ENCODE data around the gene ZNF423. TPM values are rescaled to one million over a fixed set of nuclear protein-coding genes. Genes with fewer than 3 reads are reported as not detected.

Gene ZNF423
- total and polyA plus RNA-seq, 4 donors, result 1.1 to 14.8 (median 3.3) TPM

DNA sequence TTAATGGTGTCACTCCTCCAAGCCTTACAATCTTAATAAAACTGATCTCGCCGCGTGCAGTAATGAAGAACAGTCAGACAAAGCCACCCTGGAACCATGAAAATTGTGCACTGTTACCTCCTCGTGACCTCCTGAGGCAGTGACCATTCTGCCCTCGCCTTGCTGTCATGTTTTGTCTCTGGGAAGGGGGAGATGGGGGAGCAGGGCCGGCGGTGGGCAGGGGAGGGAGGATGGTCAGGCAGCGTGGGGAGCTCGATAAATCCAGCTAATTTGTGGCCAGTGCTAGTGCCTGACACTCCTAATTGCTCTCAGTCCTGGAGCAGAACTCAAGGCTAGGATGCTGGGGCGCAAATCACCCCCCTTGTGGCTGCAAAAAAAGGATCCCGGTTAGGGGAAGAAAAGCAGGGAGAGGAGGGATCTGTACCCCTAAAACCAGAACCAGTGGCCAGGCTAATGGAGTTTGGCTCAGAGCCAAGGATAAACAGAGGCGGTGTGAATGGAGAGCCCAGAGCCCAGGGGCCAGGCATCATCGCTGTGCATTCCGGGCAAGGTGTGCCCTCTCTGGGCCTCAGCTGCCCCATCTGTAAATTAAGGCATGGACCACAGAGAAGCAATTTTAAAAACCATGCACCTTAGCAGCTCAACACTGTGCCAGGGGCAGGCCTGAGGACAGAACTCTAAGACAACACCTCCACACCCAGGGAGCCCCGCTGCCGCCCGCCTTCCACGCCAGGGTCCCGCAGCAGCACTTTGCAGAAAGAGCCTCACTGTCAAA is 113.3 kb downstream of the ZNF423 start:
- DNase-seq (no peak), ATAC-seq (ENCODE audit: insufficient read depth, low FRiP score) (no peak)

DNA sequence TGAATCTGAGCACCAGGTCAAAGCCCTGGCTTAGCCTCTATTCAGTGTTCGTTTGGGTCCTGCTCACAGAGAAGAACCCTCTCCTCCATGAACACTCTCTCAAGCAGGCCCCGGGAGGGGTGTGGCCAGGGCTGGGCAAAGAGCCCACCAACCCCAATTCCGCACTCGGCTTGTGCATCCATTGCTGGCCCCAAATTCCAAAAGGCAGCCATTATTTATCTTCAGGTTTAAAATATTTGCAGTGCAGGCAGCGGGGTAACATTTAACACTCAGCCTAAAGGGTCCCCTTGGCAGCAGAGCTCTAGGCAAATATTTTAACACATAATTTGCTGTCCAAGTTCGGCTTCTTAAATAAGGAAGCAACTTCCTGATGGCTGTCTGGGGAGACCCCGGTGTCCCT is 115.7 kb downstream of the ZNF423 start:
- Histone ChIP-seq H3K9ac (ENCODE audit: insufficient read depth in 1 of 2, low read length in 2 of 2) (no peak overlapping the region), H3K27ac (ENCODE audit: low read depth in 1 of 2, low read length in 1 of 2) (no peak overlapping the region), H3K36me3 (ENCODE audit: control insufficient read depth in 4 of 4, insufficient read depth in 4 of 4, low read length in 4 of 4) (no peaks in the 10 kb centered on the region), H3K27me3 (ENCODE audit: control insufficient read depth in 3 of 3, insufficient read depth in 3 of 3, low read length in 2 of 3) (no peaks in the 10 kb centered on the region), H3K4me1 (ENCODE audit: control insufficient read depth in 5 of 5, insufficient read depth in 5 of 5, low read length in 5 of 5) (peaks cover 0 to 49% (median 7%) of the 10 kb centered on the region in 5 donors), H3K4me3 (no peak overlapping the region), H3K9me3 (ENCODE audit: control insufficient read depth in 4 of 4, insufficient read depth in 3 of 4, low read length in 3 of 4) (no peaks in the 10 kb centered on the region)
- TF ChIP-seq, protein P1, sequence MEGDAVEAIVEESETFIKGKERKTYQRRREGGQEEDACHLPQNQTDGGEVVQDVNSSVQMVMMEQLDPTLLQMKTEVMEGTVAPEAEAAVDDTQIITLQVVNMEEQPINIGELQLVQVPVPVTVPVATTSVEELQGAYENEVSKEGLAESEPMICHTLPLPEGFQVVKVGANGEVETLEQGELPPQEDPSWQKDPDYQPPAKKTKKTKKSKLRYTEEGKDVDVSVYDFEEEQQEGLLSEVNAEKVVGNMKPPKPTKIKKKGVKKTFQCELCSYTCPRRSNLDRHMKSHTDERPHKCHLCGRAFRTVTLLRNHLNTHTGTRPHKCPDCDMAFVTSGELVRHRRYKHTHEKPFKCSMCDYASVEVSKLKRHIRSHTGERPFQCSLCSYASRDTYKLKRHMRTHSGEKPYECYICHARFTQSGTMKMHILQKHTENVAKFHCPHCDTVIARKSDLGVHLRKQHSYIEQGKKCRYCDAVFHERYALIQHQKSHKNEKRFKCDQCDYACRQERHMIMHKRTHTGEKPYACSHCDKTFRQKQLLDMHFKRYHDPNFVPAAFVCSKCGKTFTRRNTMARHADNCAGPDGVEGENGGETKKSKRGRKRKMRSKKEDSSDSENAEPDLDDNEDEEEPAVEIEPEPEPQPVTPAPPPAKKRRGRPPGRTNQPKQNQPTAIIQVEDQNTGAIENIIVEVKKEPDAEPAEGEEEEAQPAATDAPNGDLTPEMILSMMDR (IDR thresholded peaks at IDR 0.05; ENCODE audit: control extremely low read depth, extremely low read depth), result no peak
- WGBS, 2 donors, result 62 to 70% methylated on average over 7 of the region's 7 CpGs
- peak; percentile 89 to 93 (median 92) for DNase-seq
- ATAC-seq (ENCODE audit: insufficient read depth, low FRiP score), result no peak

More for the DNA sequence above, 113.3 kb downstream of the ZNF423 start:
- 92 to 93% methylated on average over 19 of the region's 19 CpGs for WGBS, 2 donors
- no peaks in the 10 kb centered on the region for H3K9me3 ChIP-seq (ENCODE audit: control insufficient read depth in 4 of 4, insufficient read depth in 3 of 4, low read length in 3 of 4)
- H3K27me3 ChIP-seq (ENCODE audit: control insufficient read depth in 3 of 3, insufficient read depth in 3 of 3, low read length in 2 of 3), result no peaks in the 10 kb centered on the region
- TF ChIP-seq, protein P1 (IDR thresholded peaks at IDR 0.05; ENCODE audit: control extremely low read depth, extremely low read depth), result no peak
- no peak overlapping the region for H3K9ac ChIP-seq (ENCODE audit: insufficient read depth in 1 of 2, low read length in 2 of 2)
- H3K27ac ChIP-seq (ENCODE audit: low read depth in 1 of 2, low read length in 1 of 2), result no peak overlapping the region
- no peaks in the 10 kb centered on the region for H3K36me3 ChIP-seq (ENCODE audit: control insufficient read depth in 4 of 4, insufficient read depth in 4 of 4, low read length in 4 of 4)
- no peak overlapping the region for H3K4me3 ChIP-seq
- peaks cover 0 to 41% (median 7%) of the 10 kb centered on the region in 5 donors for H3K4me1 ChIP-seq (ENCODE audit: control insufficient read depth in 5 of 5, insufficient read depth in 5 of 5, low read length in 5 of 5)

DNA sequence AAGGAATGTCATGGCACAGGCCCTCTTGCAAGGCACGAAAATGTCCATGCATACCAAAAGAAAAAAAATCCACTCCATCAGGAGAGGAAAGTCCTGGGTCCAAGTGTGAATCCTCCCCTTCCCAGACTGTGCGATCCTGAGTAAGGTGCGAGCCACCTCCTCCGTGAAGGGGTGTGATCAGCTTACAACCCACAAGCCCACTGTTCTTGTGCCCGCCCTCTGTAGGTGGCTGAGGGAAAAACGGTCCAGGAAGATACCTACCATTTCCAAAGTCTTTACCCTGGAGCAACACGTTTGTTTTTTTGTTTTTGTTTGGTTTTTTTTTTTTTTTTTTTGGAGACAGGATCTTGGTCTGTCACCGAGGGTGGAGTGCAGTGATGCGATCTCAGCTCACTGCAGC is 116.5 kb downstream of the ZNF423 start:
- 74 to 88% methylated on average over 9 of the region's 9 CpGs for WGBS, 2 donors
- ATAC-seq (ENCODE audit: insufficient read depth, low FRiP score) (no peak), DNase-seq (no peak)

More for the DNA sequence above, 116.5 kb downstream of the ZNF423 start:
- Histone ChIP-seq H3K4me1 (ENCODE audit: control insufficient read depth in 5 of 5, insufficient read depth in 5 of 5, low read length in 5 of 5) (peaks cover 0 to 58% (median 11%) of the 10 kb centered on the region in 5 donors), H3K27me3 (ENCODE audit: control insufficient read depth in 3 of 3, insufficient read depth in 3 of 3, low read length in 2 of 3) (no peaks in the 10 kb centered on the region), H3K9ac (ENCODE audit: insufficient read depth in 1 of 2, low read length in 2 of 2) (no peak overlapping the region), H3K36me3 (ENCODE audit: control insufficient read depth in 4 of 4, insufficient read depth in 4 of 4, low read length in 4 of 4) (no peaks in the 10 kb centered on the region), H3K4me3 (no peak overlapping the region), H3K9me3 (ENCODE audit: control insufficient read depth in 4 of 4, insufficient read depth in 3 of 4, low read length in 3 of 4) (no peaks in the 10 kb centered on the region), H3K27ac (ENCODE audit: low read depth in 1 of 2, low read length in 1 of 2) (no peak overlapping the region)
- TF ChIP-seq, protein P1 (IDR thresholded peaks at IDR 0.05; ENCODE audit: control extremely low read depth, extremely low read depth), result no peak

Data from lung (tissue), 12 donors.